ENCODE data around the gene SCNN1B. TPM values are rescaled to one million over a fixed set of nuclear protein-coding genes. Genes with fewer than 3 reads are reported as not detected.

Gene SCNN1B
- total RNA-seq, 1 experiment from 2014 or later, result not detected

DNA sequence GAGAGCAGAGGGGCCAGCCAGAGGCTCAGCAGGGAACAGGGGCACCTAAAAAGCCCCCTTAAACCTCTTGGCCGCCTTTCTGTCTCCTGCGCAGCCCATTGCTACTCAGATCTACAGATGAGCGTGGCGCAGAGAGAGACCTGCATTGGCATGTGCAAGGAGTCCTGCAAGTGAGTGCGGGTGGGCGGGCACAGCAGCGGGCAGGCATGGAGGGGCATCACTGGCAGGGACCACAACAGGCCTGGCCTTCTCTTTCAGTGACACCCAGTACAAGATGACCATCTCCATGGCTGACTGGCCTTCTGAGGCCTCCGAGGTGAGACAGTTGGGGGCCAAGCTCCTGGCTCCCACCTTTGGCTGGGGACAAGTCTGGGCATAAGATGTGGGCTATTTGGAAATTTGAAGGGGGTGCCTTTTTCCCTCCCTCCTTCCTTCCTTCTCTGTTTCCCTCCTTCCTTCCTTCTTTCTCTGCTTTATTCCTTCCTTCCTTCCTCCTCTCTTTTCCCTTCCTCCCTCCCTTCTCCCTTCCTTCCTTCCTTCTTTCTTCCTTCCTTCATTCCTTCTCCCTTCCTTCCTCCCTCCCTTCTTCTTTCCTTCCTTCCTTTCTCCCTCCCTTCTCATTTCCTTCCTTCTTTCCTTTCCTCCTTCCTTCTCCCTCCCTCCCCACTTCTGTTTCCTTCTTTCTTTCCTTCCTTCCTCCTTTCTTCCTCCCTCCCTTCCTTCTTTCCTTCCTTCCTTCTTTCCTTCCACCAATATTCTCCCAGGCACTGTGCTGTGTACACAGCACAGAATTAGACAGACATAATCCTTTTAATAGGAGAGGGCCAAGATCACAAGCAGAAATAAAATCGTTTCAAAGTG lies 75.2 kb downstream of the SCNN1B start:
- H3K27me3 Mint-ChIP-seq (ENCODE audit: insufficient read depth, unreplicated experiment), result peaks cover 15% of the 10 kb centered on the region
- CTCF ChIA-PET, result interaction anchor here (0.6 kb wide), 1 partner anchor 81 kb away, joined by 7 read pairs; no protein-coding TSS in a partner anchor
- DNase-seq, result no peak
- no peaks in the 10 kb centered on the region for H3K4me1 ChIP-seq
- no peak overlapping the region for H3K4me3 ChIP-seq (ENCODE audit: low read depth, low read length)
- H3K4me1 Mint-ChIP-seq (ENCODE audit: low read depth, unreplicated experiment), result no peaks in the 10 kb centered on the region
- TF ChIP-seq, protein P1, sequence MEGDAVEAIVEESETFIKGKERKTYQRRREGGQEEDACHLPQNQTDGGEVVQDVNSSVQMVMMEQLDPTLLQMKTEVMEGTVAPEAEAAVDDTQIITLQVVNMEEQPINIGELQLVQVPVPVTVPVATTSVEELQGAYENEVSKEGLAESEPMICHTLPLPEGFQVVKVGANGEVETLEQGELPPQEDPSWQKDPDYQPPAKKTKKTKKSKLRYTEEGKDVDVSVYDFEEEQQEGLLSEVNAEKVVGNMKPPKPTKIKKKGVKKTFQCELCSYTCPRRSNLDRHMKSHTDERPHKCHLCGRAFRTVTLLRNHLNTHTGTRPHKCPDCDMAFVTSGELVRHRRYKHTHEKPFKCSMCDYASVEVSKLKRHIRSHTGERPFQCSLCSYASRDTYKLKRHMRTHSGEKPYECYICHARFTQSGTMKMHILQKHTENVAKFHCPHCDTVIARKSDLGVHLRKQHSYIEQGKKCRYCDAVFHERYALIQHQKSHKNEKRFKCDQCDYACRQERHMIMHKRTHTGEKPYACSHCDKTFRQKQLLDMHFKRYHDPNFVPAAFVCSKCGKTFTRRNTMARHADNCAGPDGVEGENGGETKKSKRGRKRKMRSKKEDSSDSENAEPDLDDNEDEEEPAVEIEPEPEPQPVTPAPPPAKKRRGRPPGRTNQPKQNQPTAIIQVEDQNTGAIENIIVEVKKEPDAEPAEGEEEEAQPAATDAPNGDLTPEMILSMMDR (IDR thresholded peaks at IDR 0.05; ENCODE audit: insufficient read depth in 1 of 2, low read depth in 1 of 2, low read length in 1 of 2, severe bottlenecking in 1 of 2, unreplicated experiment in 1 of 2), result no peak
- H3K27me3 ChIP-seq (replicated peaks; ENCODE audit: control insufficient read depth, insufficient read depth, low read length), result no peaks in the 10 kb centered on the region
- BruUV-seq (replicated peaks), result no TSS peak
- H3K27ac Mint-ChIP-seq (ENCODE audit: unreplicated experiment), result no peak overlapping the region
- intact Hi-C loops (cut with micrococcal nuclease; ENCODE audit: unreplicated experiment), result no loop called here
- POLR2A ChIA-PET, result no interaction called here
- H3K9me3 ChIP-seq, result no peaks in the 10 kb centered on the region
- no peaks in the 10 kb centered on the region for H3K36me3 Mint-ChIP-seq (ENCODE audit: insufficient read depth, unreplicated experiment)
- no peak overlapping the region for H3K4me3 Mint-ChIP-seq (ENCODE audit: unreplicated experiment)
- no peaks in the 10 kb centered on the region for H3K36me3 ChIP-seq (ENCODE audit: control insufficient read depth, insufficient read depth, low read length)
- H3K9me3 Mint-ChIP-seq (ENCODE audit: unreplicated experiment), result no peaks in the 10 kb centered on the region

DNA sequence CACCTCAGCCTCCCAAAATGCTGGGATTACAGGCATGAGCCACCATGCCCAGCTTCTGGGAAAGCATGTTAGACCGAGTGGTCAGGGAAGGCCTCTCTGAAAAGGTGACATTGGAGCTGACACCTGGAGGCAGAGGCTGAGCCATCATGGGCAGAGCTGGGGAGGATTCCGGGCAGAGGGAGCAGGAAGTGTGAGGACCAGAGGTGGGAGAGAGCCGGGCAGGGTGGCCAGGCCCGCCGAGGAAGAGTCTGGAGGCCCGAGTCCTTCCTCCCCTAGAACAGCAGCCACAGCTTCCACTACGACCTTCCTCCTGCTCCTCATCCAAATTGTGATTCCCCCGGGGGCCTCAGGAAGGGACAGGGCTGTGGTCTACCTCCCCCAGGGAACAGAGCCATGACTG lies 76.2 kb downstream of the SCNN1B start:
- BruUV-seq (replicated peaks), result no TSS peak
- Mint-ChIP-seq H3K4me1 (ENCODE audit: low read depth, unreplicated experiment) (no peaks in the 10 kb centered on the region), H3K36me3 (ENCODE audit: insufficient read depth, unreplicated experiment) (no peaks in the 10 kb centered on the region), H3K27ac (ENCODE audit: unreplicated experiment) (no peak overlapping the region), H3K27me3 (ENCODE audit: insufficient read depth, unreplicated experiment) (peaks cover 15% of the 10 kb centered on the region), H3K4me3 (ENCODE audit: unreplicated experiment) (no peak overlapping the region), H3K9me3 (ENCODE audit: unreplicated experiment) (no peaks in the 10 kb centered on the region)
- DNase-seq, result no peak
- intact Hi-C loops (cut with micrococcal nuclease; ENCODE audit: unreplicated experiment), result no loop called here
- TF ChIP-seq, protein P1 (IDR thresholded peaks at IDR 0.05; ENCODE audit: insufficient read depth in 1 of 2, low read depth in 1 of 2, low read length in 1 of 2, severe bottlenecking in 1 of 2, unreplicated experiment in 1 of 2), result no peak
- no peak overlapping the region for H3K4me3 ChIP-seq (ENCODE audit: low read depth, low read length)
- ChIA-PET CTCF (no interaction called here), POLR2A (no interaction called here)
- no peaks in the 10 kb centered on the region for H3K27me3 ChIP-seq (replicated peaks; ENCODE audit: control insufficient read depth, insufficient read depth, low read length)
- no peaks in the 10 kb centered on the region for H3K4me1 ChIP-seq
- no peaks in the 10 kb centered on the region for H3K36me3 ChIP-seq (ENCODE audit: control insufficient read depth, insufficient read depth, low read length)
- no peaks in the 10 kb centered on the region for H3K9me3 ChIP-seq

DNA sequence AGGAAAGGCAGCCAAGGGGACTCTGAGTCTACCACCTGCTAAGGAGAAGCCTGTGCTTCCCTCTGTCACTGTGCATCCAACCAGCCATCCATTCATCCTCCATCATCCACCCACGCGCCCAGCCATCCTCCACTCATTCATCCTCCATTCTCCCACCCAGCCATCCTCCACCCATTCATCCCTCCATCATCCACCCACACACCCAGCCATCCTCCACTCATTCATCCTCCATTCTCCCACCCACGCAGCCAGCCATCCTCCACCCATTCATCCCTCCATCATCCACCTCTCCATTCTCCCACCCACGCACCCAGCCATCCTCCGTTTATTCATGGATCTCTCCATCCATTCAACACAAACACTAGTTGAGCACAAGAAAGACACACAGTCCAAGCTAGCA lies 76.8 kb downstream of the SCNN1B start:
- H3K4me3 Mint-ChIP-seq (ENCODE audit: unreplicated experiment), result no peak overlapping the region
- no peaks in the 10 kb centered on the region for H3K36me3 Mint-ChIP-seq (ENCODE audit: insufficient read depth, unreplicated experiment)
- TF ChIP-seq, protein P1 (IDR thresholded peaks at IDR 0.05; ENCODE audit: insufficient read depth in 1 of 2, low read depth in 1 of 2, low read length in 1 of 2, severe bottlenecking in 1 of 2, unreplicated experiment in 1 of 2), result no peak
- ChIA-PET CTCF (no interaction called here), POLR2A (no interaction called here)
- no peaks in the 10 kb centered on the region for H3K9me3 ChIP-seq
- H3K4me3 ChIP-seq (ENCODE audit: low read depth, low read length), result no peak overlapping the region
- no peaks in the 10 kb centered on the region for H3K27me3 ChIP-seq (replicated peaks; ENCODE audit: control insufficient read depth, insufficient read depth, low read length)
- no peaks in the 10 kb centered on the region for H3K4me1 ChIP-seq
- H3K27ac Mint-ChIP-seq (ENCODE audit: unreplicated experiment), result no peak overlapping the region
- no peaks in the 10 kb centered on the region for H3K9me3 Mint-ChIP-seq (ENCODE audit: unreplicated experiment)
- no TSS peak for BruUV-seq (replicated peaks)
- intact Hi-C loops (cut with micrococcal nuclease; ENCODE audit: unreplicated experiment), result no loop called here
- no peaks in the 10 kb centered on the region for H3K4me1 Mint-ChIP-seq (ENCODE audit: low read depth, unreplicated experiment)
- peaks cover 15% of the 10 kb centered on the region for H3K27me3 Mint-ChIP-seq (ENCODE audit: insufficient read depth, unreplicated experiment)
- DNase-seq, result no peak
- no peaks in the 10 kb centered on the region for H3K36me3 ChIP-seq (ENCODE audit: control insufficient read depth, insufficient read depth, low read length)
